Measurements from ENCODE around the gene OR52L1. TPM values are rescaled to one million over a fixed set of nuclear protein-coding genes. Genes with fewer than 3 reads are reported as not detected.

OR52L1 gene
- total and polyA plus RNA-seq, 2 of the 4 experiments (the other 2 are of a cell fraction): not detected

DNA sequence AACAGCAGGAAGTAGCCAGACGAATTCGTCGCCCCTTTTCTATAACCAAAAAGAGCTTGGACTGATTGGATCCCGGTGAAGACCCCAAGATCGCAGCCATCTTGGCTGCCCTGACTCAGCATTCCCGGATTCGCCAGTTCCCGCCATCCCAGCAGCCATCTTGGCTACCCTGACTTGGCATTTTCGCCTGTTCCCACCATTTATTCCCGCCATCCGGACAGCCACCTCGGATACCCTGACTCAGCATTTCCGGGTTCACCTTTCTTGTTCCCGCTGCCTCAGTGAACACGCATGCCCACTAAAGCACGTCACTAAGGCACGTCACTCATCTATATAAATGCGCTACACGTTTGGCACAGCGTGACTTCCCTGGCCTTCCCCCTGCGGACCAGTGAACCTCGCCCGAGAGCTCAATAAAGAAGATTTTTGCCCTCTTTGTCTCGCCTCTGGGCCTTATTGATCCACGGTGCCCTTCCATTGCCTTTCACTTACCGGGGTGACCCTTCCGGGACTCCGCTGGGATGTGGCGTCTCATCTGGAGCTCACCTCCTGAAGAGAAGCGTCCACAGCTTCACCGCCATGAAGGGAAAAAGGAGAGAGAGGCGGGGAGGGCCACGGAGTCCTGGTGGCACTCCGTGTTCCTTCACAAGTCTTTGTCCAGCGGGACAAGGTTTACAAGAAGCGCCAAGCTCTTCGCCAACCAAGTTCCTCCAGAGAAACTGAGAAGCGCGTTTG lies 48.8 kb downstream of the OR52L1 start:
- Histone ChIP-seq H3K14ac (replicated peaks; ENCODE audit: low read depth, low read length) (no peak overlapping the region), H3K27me3 (ENCODE audit: control insufficient read depth, insufficient read depth, low read length) (no peaks in the 10 kb centered on the region), H2BK20ac (ENCODE audit: low read depth, low read length) (no peak overlapping the region), H4K8ac (ENCODE audit: low read depth in 2 of 2, low read length in 2 of 2) (no peak overlapping the region), H4K91ac (ENCODE audit: insufficient read depth, low read depth, low read length) (no peak overlapping the region), H3K4me2 (ENCODE audit: low read depth, low read length) (no peak overlapping the region), H3K4me3 (ENCODE audit: insufficient read depth, low read depth, low read length) (no peak overlapping the region), H4K5ac (ENCODE audit: low read depth, low read length) (no peak overlapping the region), H3K9me1 (ENCODE audit: insufficient read depth, low read length) (no peaks in the 10 kb centered on the region), H2AK5ac (ENCODE audit: low read depth, low read length) (no peak overlapping the region), H3K9ac (ENCODE audit: low read depth, low read length) (no peak overlapping the region), H3K56ac (ENCODE audit: extremely low read depth, insufficient read depth, low read length) (no peak overlapping the region), H4K20me1 (ENCODE audit: insufficient read depth, low read length) (no peaks in the 10 kb centered on the region), H3K9me3 (ENCODE audit: control insufficient read depth, insufficient read depth, low read length) (peaks cover 25% of the 10 kb centered on the region), H2BK5ac (ENCODE audit: low read depth, low read length, poor library complexity, severe bottlenecking) (no peak overlapping the region), H3K27ac (ENCODE audit: insufficient read depth, low read length) (no peak overlapping the region), H2AK9ac (replicated peaks; ENCODE audit: low read depth, low read length, poor library complexity) (no peak overlapping the region), H3K18ac (ENCODE audit: low read depth, low read length) (no peak overlapping the region), H3K4ac (ENCODE audit: low read depth, low read length) (no peak overlapping the region), H3K23ac (ENCODE audit: low read depth, low read length) (no peak overlapping the region), H2BK120ac (ENCODE audit: low read depth, low read length) (no peak overlapping the region), H3K4me1 (ENCODE audit: control insufficient read depth, insufficient read depth, low read length) (no peaks in the 10 kb centered on the region), H2AFZ (replicated peaks; ENCODE audit: low read length, poor library complexity) (no peak overlapping the region), H2BK15ac (ENCODE audit: low read depth, low read length) (no peak overlapping the region), H3K79me1 (ENCODE audit: low read depth in 1 of 2, low read length in 2 of 2) (no peaks in the 10 kb centered on the region), H3K36me3 (ENCODE audit: control insufficient read depth, insufficient read depth, low read length) (no peaks in the 10 kb centered on the region)
- WGBS, 2 experiments (ENCODE audit: extremely low coverage in 2 of 2, insufficient read length in 1 of 2): 68% methylated on average over 22 of the region's 39 CpGs; no CpG with 5 or more reads in 1 of the 2 experiments
- in situ Hi-C loops (cut with MboI; ENCODE audit: low sequenced_read_pairs) (no loop called here), dilution Hi-C loops (cut with HindIII; ENCODE audit: low sequenced_read_pairs, unreplicated experiment) (no loop called here), intact Hi-C loops (cut with micrococcal nuclease) (no loop called here)
- DNase-seq (no peak), ATAC-seq (ENCODE audit: low read depth) (no peak)
- ChIA-PET POLR2A (ENCODE audit: unreplicated experiment) (no interaction called here), CTCF (no interaction called here)
- TF ChIP-seq RAD21 (IDR thresholded peaks at IDR 0.05; ENCODE audit: low read length) (no peak), MAFK (IDR thresholded peaks at IDR 0.05; ENCODE audit: low read depth, low read length) (peak; percentile 75)
- BruUV-seq (replicated peaks): no TSS peak

Small RNA genes within 50 kb of the gene (microRNA-seq; reads per million reads assigned to microRNA genes)
- not detected for gene RNA5SP329 (ENCODE audit: insufficient read depth, insufficient read length)

Small RNA genes within 50 kb of the gene (small RNA-seq; reads per million reads assigned to genes)
- 0 reads per million in 5 experiments for gene RNA5SP329

Other genes with a start within 250 kb of the OR52L1 start
- not detected in 2 replicates for gene OR52N4, start 232.7 kb downstream of the OR52L1 start, total RNA-seq (2012; rRNA removed)
- gene OR52N4, start 232.7 kb downstream of the OR52L1 start, polyA plus RNA-seq (2012; rRNA removed): not detected in 2 replicates
- not detected in 2 replicates for gene OR52N5, start 203.6 kb downstream of the OR52L1 start, total RNA-seq (2012; rRNA removed)
- gene OR52N5, start 203.6 kb downstream of the OR52L1 start, polyA plus RNA-seq (2012; rRNA removed): not detected in 2 replicates
- not detected in 2 replicates for gene OR52N1, start 195.7 kb downstream of the OR52L1 start, total RNA-seq (2012; rRNA removed)
- not detected in 2 replicates for gene OR52N1, start 195.7 kb downstream of the OR52L1 start, polyA plus RNA-seq (2012; rRNA removed)
- gene OR52N2, start 178.1 kb downstream of the OR52L1 start, total RNA-seq (2012; rRNA removed): not detected in 2 replicates
- not detected in 2 replicates for gene OR52N2, start 178.1 kb downstream of the OR52L1 start, polyA plus RNA-seq (2012; rRNA removed)
- gene OR52E6, start 145.1 kb downstream of the OR52L1 start, total RNA-seq (2012; rRNA removed): not detected in 2 replicates
- not detected in 2 replicates for gene OR52E6, start 145.1 kb downstream of the OR52L1 start, polyA plus RNA-seq (2012; rRNA removed)
- gene OR52E8, start 129.3 kb downstream of the OR52L1 start, total RNA-seq (2012; rRNA removed): not detected in 2 replicates
- gene OR52E8, start 129.3 kb downstream of the OR52L1 start, polyA plus RNA-seq (2012; rRNA removed): not detected in 2 replicates
- gene OR52E4, start 106.4 kb downstream of the OR52L1 start, total RNA-seq (2012; rRNA removed): not detected in 2 replicates
- not detected in 2 replicates for gene OR52E4, start 106.4 kb downstream of the OR52L1 start, polyA plus RNA-seq (2012; rRNA removed)
- not detected in 2 replicates for gene OR52E5, start 93.8 kb downstream of the OR52L1 start, total RNA-seq (2012; rRNA removed)
- gene OR52E5, start 93.8 kb downstream of the OR52L1 start, polyA plus RNA-seq (2012; rRNA removed): not detected in 2 replicates
- gene OR56A3, start 44.7 kb downstream of the OR52L1 start, total RNA-seq (2012; rRNA removed): not detected in 2 replicates
- not detected in 2 replicates for gene OR56A3, start 44.7 kb downstream of the OR52L1 start, polyA plus RNA-seq (2012; rRNA removed)
- not detected in 2 replicates for gene OR56A5, start 18.5 kb downstream of the OR52L1 start, total RNA-seq (2012; rRNA removed)
- gene OR56A5, start 18.5 kb downstream of the OR52L1 start, polyA plus RNA-seq (2012; rRNA removed): not detected in 2 replicates
- not detected in 2 replicates for gene OR56A4, start 20.0 kb upstream of the OR52L1 start, total RNA-seq (2012; rRNA removed)
- not detected in 2 replicates for gene OR56A4, start 20.0 kb upstream of the OR52L1 start, polyA plus RNA-seq (2012; rRNA removed)
- not detected in 2 replicates for gene OR56A1, start 43.8 kb upstream of the OR52L1 start, total RNA-seq (2012; rRNA removed)
- not detected in 2 replicates for gene OR56A1, start 43.8 kb upstream of the OR52L1 start, polyA plus RNA-seq (2012; rRNA removed)
- not detected in 2 replicates for gene OR56B4, start 120.7 kb upstream of the OR52L1 start, total RNA-seq (2012; rRNA removed)
- gene OR56B4, start 120.7 kb upstream of the OR52L1 start, polyA plus RNA-seq (2012; rRNA removed): not detected in 2 replicates
- not detected in 2 replicates for gene OR52B2, start 183.3 kb upstream of the OR52L1 start, total RNA-seq (2012; rRNA removed)
- gene OR52B2, start 183.3 kb upstream of the OR52L1 start, polyA plus RNA-seq (2012; rRNA removed): not detected in 2 replicates
- not detected in 2 replicates for gene OR52W1, start 212.2 kb upstream of the OR52L1 start, total RNA-seq (2012; rRNA removed)
- not detected in 2 replicates for gene OR52W1, start 212.2 kb upstream of the OR52L1 start, polyA plus RNA-seq (2012; rRNA removed)
- not detected in 2 replicates for gene C11orf42, start 218.6 kb upstream of the OR52L1 start, total RNA-seq (2012; rRNA removed)
- not detected in 2 replicates for gene C11orf42, start 218.6 kb upstream of the OR52L1 start, polyA plus RNA-seq (2012; rRNA removed)
- gene FHIP1B, start 247.7 kb upstream of the OR52L1 start, total RNA-seq (2012; rRNA removed): 4.7 and 5.9 TPM in 2 replicates
- 28.1 and 30.2 TPM in 2 replicates for gene FHIP1B, start 247.7 kb upstream of the OR52L1 start, polyA plus RNA-seq (2012; rRNA removed)

All from IMR-90 (cell line).